Measurements from ENCODE around the gene MXI1.

DNA sequence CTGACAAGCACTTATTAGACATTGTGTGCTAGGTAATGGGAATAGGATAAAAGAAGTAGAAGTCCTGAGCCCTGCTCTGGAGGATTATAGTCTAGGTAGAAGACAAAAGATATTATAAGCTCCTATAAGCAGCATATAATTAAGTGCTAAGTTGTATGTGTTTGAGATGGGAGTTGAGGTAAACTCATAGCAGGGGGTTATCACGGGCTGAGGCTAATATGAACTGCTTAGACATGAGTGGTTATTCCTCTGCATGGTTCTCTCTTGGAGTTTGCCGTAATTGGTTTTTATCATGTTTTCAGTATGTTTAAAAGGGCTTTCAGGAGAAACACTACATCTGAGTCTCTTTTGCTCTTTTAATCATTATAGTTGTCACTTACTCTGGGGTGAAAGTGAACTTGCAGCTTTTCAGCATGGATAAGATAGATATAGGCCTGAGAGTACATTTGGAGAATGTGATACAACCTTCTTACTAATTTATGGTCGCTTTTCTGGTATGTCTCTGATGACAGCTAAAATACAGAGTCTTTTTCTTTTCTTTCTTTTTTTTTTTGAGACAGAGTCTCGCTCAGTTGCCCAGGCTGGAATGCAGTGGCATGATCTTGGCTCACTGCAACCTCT lies 58.3 kb downstream of the MXI1 start:
- TF ChIP-seq, protein P1, sequence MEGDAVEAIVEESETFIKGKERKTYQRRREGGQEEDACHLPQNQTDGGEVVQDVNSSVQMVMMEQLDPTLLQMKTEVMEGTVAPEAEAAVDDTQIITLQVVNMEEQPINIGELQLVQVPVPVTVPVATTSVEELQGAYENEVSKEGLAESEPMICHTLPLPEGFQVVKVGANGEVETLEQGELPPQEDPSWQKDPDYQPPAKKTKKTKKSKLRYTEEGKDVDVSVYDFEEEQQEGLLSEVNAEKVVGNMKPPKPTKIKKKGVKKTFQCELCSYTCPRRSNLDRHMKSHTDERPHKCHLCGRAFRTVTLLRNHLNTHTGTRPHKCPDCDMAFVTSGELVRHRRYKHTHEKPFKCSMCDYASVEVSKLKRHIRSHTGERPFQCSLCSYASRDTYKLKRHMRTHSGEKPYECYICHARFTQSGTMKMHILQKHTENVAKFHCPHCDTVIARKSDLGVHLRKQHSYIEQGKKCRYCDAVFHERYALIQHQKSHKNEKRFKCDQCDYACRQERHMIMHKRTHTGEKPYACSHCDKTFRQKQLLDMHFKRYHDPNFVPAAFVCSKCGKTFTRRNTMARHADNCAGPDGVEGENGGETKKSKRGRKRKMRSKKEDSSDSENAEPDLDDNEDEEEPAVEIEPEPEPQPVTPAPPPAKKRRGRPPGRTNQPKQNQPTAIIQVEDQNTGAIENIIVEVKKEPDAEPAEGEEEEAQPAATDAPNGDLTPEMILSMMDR (conservative IDR thresholded peaks at IDR 0.05): no peak
- no peak for TF ChIP-seq ZFX (IDR thresholded peaks at IDR 0.05)
